Measurements from ENCODE around the gene NOVA2.

GRCh38 chr19:46009530-46010510, 36.2 kb upstream of the NOVA2 start:
- no peak for TF ChIP-seq POLR2A (IDR thresholded peaks at IDR 0.05; ENCODE audit: low read depth, low read length)
- no peak for TF ChIP-seq SPI1 (IDR thresholded peaks at IDR 0.05; ENCODE audit: low read depth, low read length)
- TF ChIP-seq POLR2AphosphoS5 (IDR thresholded peaks at IDR 0.05; ENCODE audit: low read depth, low read length) = no peak
- TF ChIP-seq TAF1 (IDR thresholded peaks at IDR 0.05; ENCODE audit: low read depth, low read length) = no peak
- no peak for TF ChIP-seq POU2F2 (IDR thresholded peaks at IDR 0.05; ENCODE audit: low read depth, low read length)
- TF ChIP-seq PAX5 (IDR thresholded peaks at IDR 0.05; ENCODE audit: insufficient read depth, low read length, severe bottlenecking) = no peak
